GM12878 (cell line): ENCODE data around the gene ELMO2. TPM values are rescaled to one million over a fixed set of nuclear protein-coding genes. Genes with fewer than 3 reads are reported as not detected.

Experiments
- ATAC-seq: fragments of 200-7000 bp; cut with Tn5 transposase; 3 replicates; pipeline ENCODE4 v1.9.1; 2020; ENCODE audit warnings: mild to moderate bottlenecking, moderate library complexity
- BruUV-seq: library from RNA; stranded (reverse); fragments of 400-500 nt; replicated peaks from 2 replicates; lab custom pipeline; 2021; lab: Mats Ljungman, UMichigan
- CTCF ChIA-PET: fragments of 300-600 bp; sonication (Branson Sonifier 250); formaldehyde crosslinking; extraction: SDS; loops from one replicate; lab custom pipeline; 2021; ENCODE audit warnings: inconsistent platforms; lab: Yijun Ruan, JAX
- POLR2A ChIA-PET: fragments of 350-600 bp; formaldehyde crosslinking; extraction: SDS; loops from one replicate; lab custom pipeline; 2021; ENCODE audit warnings: inconsistent platforms; lab: Charles Lee
- RAD21 ChIA-PET: fragments of 300-600 bp; sonication (Branson Sonifier 250); formaldehyde crosslinking; loops from one replicate; lab custom pipeline; 2023; ENCODE audit warnings: antibody characterized with exemption; ENCODE audit not compliant: unreplicated experiment; lab: Charles Lee
- SMC1A ChIA-PET: fragments of 300-600 bp; sonication (Branson Sonifier 250); formaldehyde crosslinking; loops from one replicate; lab custom pipeline; 2023; ENCODE audit not compliant: unreplicated experiment, uncharacterized antibody; lab: Charles Lee
- DNase-seq: peaks from one replicate; pipeline ENCODE4 v3.0.0-alpha.2; 2011; ENCODE audit warnings: low read depth, low spot score
- FAIRE-seq: peaks from 3 replicates; lab custom pipeline; 2011; peaks lifted over from hg19 to GRCh38; lab: Jason Lieb, UNC
- H2AFZ ChIP-seq: 2 replicates; pipeline ENCODE4 v1.6.0; 2011; ENCODE audit warnings: low read depth, low read length, control low read depth; ENCODE audit not compliant: control insufficient read depth
- H3K27ac ChIP-seq: 2 replicates; pipeline ENCODE4 v1.5.1; 2011; ENCODE audit warnings: control low read depth; ENCODE audit not compliant: control insufficient read depth, insufficient read depth
- H3K27me3 ChIP-seq, 2 experiments: replicated peaks in 1 of 2; 2 replicates each; pipeline versions ENCODE4 v1.6.0 to v1.6.1; 2011; ENCODE audit warnings: low read length in 1 of 2; ENCODE audit not compliant: control insufficient read depth in 2 of 2, insufficient read depth in 2 of 2
- H3K36me3 ChIP-seq, 2 experiments: 2 replicates each; pipeline ENCODE4 v1.5.1; 2011; ENCODE audit warnings: low read length in 1 of 2; ENCODE audit not compliant: control insufficient read depth in 2 of 2, insufficient read depth in 2 of 2
- H3K4me1 ChIP-seq: 2 replicates; pipeline ENCODE4 v1.6.1; 2011; ENCODE audit warnings: mild to moderate bottlenecking, low read length, moderate library complexity, mixed read lengths; ENCODE audit not compliant: control insufficient read depth, insufficient read depth
- H3K4me2 ChIP-seq: 2 replicates; pipeline ENCODE4 v1.6.0; 2011; ENCODE audit warnings: control low read depth; ENCODE audit not compliant: control insufficient read depth, insufficient read depth
- H3K4me3 ChIP-seq: fragments of 200-600 bp; sonication (generic); 2 replicates; pipeline ENCODE4 v1.5.1; 2016
- H3K79me2 ChIP-seq: 2 replicates; pipeline ENCODE4 v1.6.0; 2011; ENCODE audit warnings: low read length; ENCODE audit not compliant: control insufficient read depth, insufficient read depth
- H3K9ac ChIP-seq: 2 replicates; pipeline ENCODE4 v1.8.0; 2011; ENCODE audit warnings: low read length, control low read depth, mixed read lengths; ENCODE audit not compliant: control insufficient read depth, insufficient read depth
- H3K9me3 ChIP-seq: replicated peaks from 3 replicates; pipeline ENCODE4 v1.5.1; 2011; ENCODE audit warnings: mild to moderate bottlenecking, low read length; ENCODE audit not compliant: control insufficient read depth, insufficient read depth
- H4K20me1 ChIP-seq: 2 replicates; pipeline ENCODE4 v1.6.0; 2011; ENCODE audit not compliant: control insufficient read depth, insufficient read depth
- CBFB ChIP-seq: IDR thresholded peaks from 2 replicates; pipeline ENCODE4 v1.6.1; 2016; ENCODE audit warnings: antibody characterized with exemption, low read depth
- CEBPB ChIP-seq, 2 experiments: fragments of 150-350 bp in 1 of 2; IDR thresholded peaks; 2 replicates each; pipeline ENCODE4 v1.6.1; 2012 to 2014; ENCODE audit warnings: low read depth in 2 of 2, low read length in 2 of 2, borderline replicate concordance in 1 of 2, inconsistent platforms in 1 of 2
- CREM ChIP-seq: IDR thresholded peaks from 2 replicates; pipeline ENCODE4 v1.6.1; 2014; ENCODE audit warnings: antibody characterized with exemption, low read depth
- MXI1 ChIP-seq: fragments of 150-350 bp; IDR thresholded peaks from 2 replicates; pipeline ENCODE4 v1.6.1; 2011; ENCODE audit warnings: low read depth, mild to moderate bottlenecking, inconsistent platforms, low read length, improper control_type of control experiment
- NFIC ChIP-seq: IDR thresholded peaks from 2 replicates; pipeline ENCODE4 v1.6.1; 2012; ENCODE audit warnings: low read depth, mild to moderate bottlenecking, inconsistent platforms, low read length, moderate library complexity
- POLR2AphosphoS5 ChIP-seq: IDR thresholded peaks from 2 replicates; pipeline ENCODE4 v1.6.1; 2011; ENCODE audit warnings: mild to moderate bottlenecking, low read length, inconsistent platforms
- PRDM15 ChIP-seq: fragments of 450-650 bp; formaldehyde crosslinking; IDR thresholded peaks from 2 replicates; pipeline ENCODE4 v1.4.0; 2020; ENCODE audit warnings: mild to moderate bottlenecking, moderate library complexity
- SMAD5 ChIP-seq: IDR thresholded peaks from 2 replicates; pipeline ENCODE4 v1.6.1; 2016; ENCODE audit warnings: antibody characterized with exemption, low read depth
- WGBS: methylation state at CpG from one replicate; pipeline ENCODE4 v1.1.6; 2016; ENCODE audit warnings: low lambda C conversion rate; ENCODE audit not compliant: insufficient replicate concordance, insufficient coverage; ENCODE audit errors: missing lambda C conversion rate; 5-methylcytosine and 5-hydroxymethylcytosine counted together
- in situ Hi-C: fragments of 300-500 bp; cut with MboI; formaldehyde crosslinking; loops from 9 replicates; pipeline ENCODE4 v1.14.3; 2018; ENCODE audit warnings: mixed read lengths
- intact Hi-C: fragments of 100-400 bp; cut with micrococcal nuclease; formaldehyde crosslinking; loops from one replicate; pipeline ENCODE4 v1.14.2; 2022; ENCODE audit not compliant: unreplicated experiment
- polyA plus RNA-seq, 11 experiments: library from polyadenylated mRNA; depleted of rRNA in 4 of 11; unstranded in 6 of 11; stranded (reverse) in 5 of 11; fragments of >200 nt; fragmentation: Nextera tagmentation in 4 of 11; fragmentation: Illumina TruSeq in 1 of 11; extraction: Ambion mirVana in 4 of 11; extraction: Trizol in 1 of 11; gene quantifications; 1 replicate in 1 of 11; 2 replicates in 10 of 11; pipeline versions ENCODE4 v1.2.1 to v1.2.3, GENCODE V29; 2011 to 2016; ENCODE audit warnings: inconsistent platforms in 2 of 11, missing spikeins in 2 of 11, low read depth in 1 of 11
- total RNA-seq, 4 experiments: library from RNA; depleted of rRNA in 3 of 4; stranded (reverse); fragments of >200 nt in 3 of 4; fragmentation: Illumina TruSeq in 1 of 4; extraction: Trizol in 1 of 4; gene quantifications; 2 replicates each; pipeline versions ENCODE4 v1.2.1 to v1.2.3, GENCODE V29; 2013 to 2021
- TF ChIP-seq, protein P1 (sequence below): IDR thresholded peaks from 2 replicates; pipeline ENCODE4 v1.6.1; 2012; ENCODE audit warnings: improper control_type of control experiment, low read depth, low read length; ENCODE audit not compliant: insufficient replicate concordance

The ELMO2 gene
- total and polyA plus RNA-seq, 10 of the 15 experiments (the other 5 are each of a cell fraction or from before 2014, with no cell fraction given) = 14.2 to 40.2 (median 37.6) TPM

DNA sequence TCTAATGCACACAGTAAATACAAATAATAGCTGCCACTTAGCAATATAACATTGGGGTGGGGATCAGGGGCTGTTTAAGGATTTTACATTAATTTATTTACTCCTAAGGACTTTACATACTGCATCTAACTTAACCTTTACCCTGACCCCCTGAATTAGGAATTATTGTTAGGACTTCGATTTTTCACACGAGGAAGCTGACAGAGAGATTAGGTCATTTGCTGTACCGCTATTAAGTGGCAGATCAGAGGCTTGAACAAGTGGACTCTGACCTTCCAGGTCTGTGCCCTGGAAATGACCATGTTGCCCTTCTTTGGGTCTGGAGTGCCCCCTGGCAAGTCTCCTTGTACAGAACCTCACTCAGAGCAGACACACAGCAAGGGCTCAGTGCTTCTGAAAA, 5.2 kb upstream of the ELMO2 start:
- POLR2A ChIA-PET = no interaction called here
- in situ Hi-C loops = no loop called here
- H4K20me1 ChIP-seq = no peaks in the 10 kb centered on the region
- peaks cover 10% of the 10 kb centered on the region for H3K4me1 ChIP-seq
- BruUV-seq = no TSS peak
- H3K9me3 ChIP-seq = no peaks in the 10 kb centered on the region
- H3K27ac ChIP-seq = no peak overlapping the region
- CTCF ChIA-PET = interaction anchor here (1.0 to 3.3 kb wide), 3 partner anchors 62 to 282 kb away, joined by 3 to 19 read pairs (median 5); no protein-coding TSS in a partner anchor
- RAD21 ChIA-PET = interaction anchor here (0.6 to 3.4 kb wide), 2 partner anchors 63 to 420 kb away, joined by 3 to 12 read pairs; no protein-coding TSS in a partner anchor
- TF ChIP-seq CEBPB (IDR thresholded peaks at IDR 0.05; ENCODE audit: borderline replicate concordance in 1 of 2, low read depth in 2 of 2, low read length in 2 of 2) (no peak), CBFB (no peak), NFIC (no peak), POLR2AphosphoS5 (no peak), CREM (no peak), PRDM15 (CRISPR knock-in tag) (no peak), MXI1 (no peak), SMAD5 (no peak)
- TF ChIP-seq, protein P1, sequence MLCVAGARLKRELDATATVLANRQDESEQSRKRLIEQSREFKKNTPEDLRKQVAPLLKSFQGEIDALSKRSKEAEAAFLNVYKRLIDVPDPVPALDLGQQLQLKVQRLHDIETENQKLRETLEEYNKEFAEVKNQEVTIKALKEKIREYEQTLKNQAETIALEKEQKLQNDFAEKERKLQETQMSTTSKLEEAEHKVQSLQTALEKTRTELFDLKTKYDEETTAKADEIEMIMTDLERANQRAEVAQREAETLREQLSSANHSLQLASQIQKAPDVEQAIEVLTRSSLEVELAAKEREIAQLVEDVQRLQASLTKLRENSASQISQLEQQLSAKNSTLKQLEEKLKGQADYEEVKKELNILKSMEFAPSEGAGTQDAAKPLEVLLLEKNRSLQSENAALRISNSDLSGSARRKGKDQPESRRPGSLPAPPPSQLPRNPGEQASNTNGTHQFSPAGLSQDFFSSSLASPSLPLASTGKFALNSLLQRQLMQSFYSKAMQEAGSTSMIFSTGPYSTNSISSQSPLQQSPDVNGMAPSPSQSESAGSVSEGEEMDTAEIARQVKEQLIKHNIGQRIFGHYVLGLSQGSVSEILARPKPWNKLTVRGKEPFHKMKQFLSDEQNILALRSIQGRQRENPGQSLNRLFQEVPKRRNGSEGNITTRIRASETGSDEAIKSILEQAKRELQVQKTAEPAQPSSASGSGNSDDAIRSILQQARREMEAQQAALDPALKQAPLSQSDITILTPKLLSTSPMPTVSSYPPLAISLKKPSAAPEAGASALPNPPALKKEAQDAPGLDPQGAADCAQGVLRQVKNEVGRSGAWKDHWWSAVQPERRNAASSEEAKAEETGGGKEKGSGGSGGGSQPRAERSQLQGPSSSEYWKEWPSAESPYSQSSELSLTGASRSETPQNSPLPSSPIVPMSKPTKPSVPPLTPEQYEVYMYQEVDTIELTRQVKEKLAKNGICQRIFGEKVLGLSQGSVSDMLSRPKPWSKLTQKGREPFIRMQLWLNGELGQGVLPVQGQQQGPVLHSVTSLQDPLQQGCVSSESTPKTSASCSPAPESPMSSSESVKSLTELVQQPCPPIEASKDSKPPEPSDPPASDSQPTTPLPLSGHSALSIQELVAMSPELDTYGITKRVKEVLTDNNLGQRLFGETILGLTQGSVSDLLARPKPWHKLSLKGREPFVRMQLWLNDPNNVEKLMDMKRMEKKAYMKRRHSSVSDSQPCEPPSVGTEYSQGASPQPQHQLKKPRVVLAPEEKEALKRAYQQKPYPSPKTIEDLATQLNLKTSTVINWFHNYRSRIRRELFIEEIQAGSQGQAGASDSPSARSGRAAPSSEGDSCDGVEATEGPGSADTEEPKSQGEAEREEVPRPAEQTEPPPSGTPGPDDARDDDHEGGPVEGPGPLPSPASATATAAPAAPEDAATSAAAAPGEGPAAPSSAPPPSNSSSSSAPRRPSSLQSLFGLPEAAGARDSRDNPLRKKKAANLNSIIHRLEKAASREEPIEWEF = no peak
- peaks cover 0 to 1% of the 10 kb centered on the region in 2 experiments; a peak in 2 of 4 replicates for H3K27me3 ChIP-seq
- DNase-seq = no peak
- SMC1A ChIA-PET = interaction anchor here (1.0 to 2.0 kb wide), 3 partner anchors 9 to 425 kb away, joined by 3 to 4 read pairs (median 3); no protein-coding TSS in a partner anchor
- no peak overlapping the region for H3K4me3 ChIP-seq
- no peak overlapping the region for H2AFZ ChIP-seq
- intact Hi-C loops = loop anchor here (1.0 kb wide), 2 partner anchors 104 to 279 kb away; no protein-coding TSS in a partner anchor
- H3K79me2 ChIP-seq = no peaks in the 10 kb centered on the region
- no peak overlapping the region for H3K9ac ChIP-seq
- 59% methylated on average over 3 of the region's 3 CpGs for WGBS
- no peak for FAIRE-seq
- H3K4me2 ChIP-seq = no peak overlapping the region
- ATAC-seq = no peak
- no peaks in the 10 kb centered on the region for H3K36me3 ChIP-seq
